NK-92 (cell line): ENCODE data around the gene DDRGK1.
"Not testable (repeated sequence)": the region's sequence is repeated elsewhere in the genome, so short reads cannot be mapped to it uniquely, and the experiment has no call there.

Source experiments
- DNase-seq: peaks from one replicate; lab custom pipeline; 2025; ENCODE audit not compliant: unreplicated experiment; lab: John Stamatoyannopoulos, UW

The DDRGK1 gene

DNA sequence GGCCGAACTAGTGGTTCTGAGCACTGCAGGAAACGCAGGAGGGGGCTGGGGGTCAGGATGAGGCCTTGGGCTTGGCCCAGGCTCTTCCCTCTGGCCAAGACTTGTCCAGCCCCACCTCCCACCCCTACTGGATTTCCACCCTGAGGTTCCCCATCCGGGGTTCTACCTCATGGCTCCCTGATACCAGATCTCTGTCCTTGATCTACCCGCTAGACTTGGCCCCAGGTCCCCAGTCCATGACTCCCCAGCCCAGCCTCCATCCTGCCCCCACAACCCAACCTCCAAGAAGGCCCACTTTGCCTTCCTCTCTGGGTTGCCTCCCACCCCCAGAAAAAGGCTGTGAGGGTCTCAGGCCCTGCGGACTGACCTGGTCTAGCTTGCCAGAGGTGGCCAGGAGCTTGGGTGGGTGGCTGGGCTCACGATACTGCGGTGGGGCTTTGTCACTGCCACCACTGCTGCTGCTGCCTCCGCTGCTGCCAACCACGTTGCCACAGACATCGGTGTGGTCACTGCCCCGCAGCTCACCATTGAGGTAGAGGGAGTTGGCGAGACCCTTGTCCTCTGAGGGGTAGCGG, 38.1 kb downstream of the DDRGK1 start:
- DNase-seq: no peak

DNA sequence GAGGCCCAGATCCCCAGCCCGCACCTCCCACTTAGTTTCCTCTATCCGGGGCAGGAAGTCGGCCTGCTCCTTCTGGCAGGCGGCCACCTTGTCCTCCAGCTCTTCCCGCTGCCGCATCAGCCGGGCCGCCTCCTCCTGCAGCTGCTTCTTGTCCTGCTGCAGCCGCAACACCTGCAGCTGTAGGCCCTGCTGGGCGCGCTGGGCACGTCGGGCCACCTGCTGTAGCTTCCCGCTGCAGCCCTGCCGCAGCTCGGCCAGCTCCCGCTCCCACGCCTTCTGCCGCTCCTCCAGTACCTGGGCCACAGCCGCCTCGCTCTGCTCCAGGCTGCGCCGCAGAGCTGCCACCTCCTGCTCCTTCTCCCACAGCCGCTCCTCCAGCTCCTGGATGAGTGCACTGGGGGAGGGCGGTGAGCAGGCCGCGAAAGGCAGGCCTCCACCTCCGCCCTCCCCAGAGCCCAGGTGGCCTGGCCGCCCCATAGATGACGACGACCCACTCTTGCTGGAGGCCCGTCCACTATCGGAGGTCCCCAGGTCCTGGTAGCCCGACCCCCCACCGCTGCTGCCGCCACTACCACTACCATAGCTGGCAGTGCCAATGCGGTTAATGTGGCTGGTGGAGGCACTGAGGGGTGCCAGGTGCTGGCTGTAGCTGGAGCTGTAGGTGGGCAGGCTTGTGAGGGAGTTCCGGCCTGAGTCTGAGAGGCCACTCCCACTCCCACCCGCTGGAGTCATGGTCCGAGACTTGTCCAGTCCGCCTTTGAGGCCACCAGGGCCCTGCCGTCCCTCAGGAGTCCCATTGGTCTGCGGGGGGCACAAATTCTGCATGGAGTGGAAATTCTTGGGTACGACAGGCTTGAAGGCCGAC, 38.8 kb downstream of the DDRGK1 start:
- DNase-seq: no peak

DNA sequence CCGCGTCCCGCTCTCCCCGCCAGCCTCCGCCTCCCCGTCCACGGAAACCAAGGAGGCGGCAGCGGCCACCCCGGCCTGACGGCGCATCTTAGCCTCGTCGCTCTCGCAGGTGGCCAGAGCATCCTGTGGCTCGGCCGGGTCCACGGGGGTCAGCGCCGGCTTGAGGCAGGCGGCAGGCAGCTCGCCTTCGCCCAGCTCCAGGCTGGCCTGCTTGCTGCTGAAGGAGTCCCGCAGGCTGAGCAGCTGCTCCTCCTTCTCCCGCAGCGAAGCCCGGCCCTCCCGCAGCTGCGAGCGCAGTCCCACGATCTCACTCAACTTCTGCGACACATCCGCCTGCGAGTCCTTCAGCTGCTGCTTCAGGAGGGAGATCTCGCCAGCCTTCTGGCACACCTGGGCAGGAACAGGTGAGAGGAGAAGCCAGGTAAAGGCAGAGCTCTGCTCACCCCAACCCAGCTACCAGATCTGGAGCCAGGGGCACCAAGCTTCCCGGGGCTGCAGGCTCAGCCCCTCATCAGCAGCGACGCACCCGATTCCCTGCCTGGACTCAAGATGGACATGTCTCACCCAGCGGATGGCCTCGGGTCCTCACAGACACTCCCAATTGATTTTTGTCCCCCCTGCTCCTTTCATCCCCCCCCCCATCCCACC, 39.6 kb downstream of the DDRGK1 start:
- no peak for DNase-seq

DNA sequence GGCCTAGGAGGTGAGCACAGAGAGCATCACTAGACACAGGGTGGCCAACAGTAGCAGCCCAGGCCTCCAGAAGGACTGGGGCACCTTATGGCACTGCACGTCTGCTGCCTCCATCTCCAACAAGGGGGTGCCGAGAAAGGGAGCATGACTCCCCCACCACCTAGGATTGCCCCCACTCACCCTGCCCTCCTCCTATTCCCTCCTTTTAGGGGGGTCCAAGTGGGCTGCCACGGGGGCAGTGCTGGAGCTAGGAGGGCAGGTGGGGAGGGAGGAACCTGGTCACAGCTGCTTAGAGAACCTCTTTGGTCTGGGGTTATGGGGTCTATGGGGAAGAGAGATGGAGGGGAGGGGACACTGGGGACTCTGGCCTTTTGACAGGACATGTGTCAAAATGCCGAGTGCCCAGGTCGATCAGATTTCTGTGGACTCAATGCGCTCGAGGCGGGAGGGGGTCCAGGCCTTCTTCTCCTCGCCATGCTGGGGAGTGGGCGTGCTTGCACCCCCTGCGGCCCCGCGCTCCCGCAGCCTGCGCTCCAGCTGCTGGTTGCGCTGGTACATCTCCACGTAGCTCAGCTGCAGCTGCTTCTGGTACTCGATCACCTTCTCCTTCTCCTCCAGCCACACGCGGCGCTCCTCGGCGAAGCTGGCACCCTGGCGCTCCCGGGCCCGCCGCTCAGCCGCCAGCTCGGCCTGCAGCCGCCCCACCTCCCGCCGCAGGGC, 40.3 kb downstream of the DDRGK1 start:
- DNase-seq: no peak

DNA sequence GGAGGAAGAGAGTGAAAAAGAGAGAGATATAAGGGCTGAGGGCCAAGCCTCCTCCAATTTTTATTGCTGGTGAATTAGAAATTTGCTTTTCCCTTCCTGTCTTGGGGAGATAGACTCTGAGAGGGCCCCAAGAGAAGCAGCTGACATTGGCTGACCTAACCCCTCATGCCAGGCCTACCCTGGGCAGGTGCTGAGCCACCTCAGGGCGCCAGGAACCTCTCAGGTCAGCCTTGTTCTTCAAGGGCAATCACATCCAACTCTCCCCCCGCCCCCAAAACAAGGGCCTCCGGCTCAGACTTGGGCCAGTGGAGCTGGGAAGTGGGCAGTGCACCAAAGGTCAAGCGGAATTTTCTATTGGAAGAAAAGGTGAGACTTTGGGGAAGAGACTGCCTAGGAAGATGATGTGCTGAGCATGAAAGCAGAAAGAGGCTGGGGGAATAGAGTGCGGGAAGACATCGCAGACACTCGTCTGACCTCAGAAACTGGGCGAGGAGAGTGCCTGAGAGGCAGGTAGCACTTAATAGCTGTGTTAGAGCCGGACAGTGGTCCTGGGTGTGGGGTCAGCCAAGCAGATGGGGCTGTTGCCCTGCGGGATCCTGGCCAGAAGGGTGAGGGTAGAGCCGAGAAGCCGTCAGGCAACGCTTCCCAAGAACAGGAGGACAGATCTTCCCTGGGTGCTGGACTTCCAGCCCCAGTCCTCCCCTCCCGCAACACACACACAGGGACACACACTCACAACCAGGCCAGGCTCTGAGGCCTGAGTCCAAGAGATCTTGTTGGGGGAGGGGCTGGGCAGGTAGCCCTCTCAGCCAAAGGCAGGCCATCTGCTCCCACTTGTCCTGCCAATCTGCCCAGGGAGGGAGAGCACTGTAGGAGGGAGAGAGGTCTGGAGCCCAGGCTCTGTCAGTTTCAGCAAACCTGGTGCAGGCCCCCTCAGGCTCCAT, 41.1 kb downstream of the DDRGK1 start:
- DNase-seq: no peak

DNA sequence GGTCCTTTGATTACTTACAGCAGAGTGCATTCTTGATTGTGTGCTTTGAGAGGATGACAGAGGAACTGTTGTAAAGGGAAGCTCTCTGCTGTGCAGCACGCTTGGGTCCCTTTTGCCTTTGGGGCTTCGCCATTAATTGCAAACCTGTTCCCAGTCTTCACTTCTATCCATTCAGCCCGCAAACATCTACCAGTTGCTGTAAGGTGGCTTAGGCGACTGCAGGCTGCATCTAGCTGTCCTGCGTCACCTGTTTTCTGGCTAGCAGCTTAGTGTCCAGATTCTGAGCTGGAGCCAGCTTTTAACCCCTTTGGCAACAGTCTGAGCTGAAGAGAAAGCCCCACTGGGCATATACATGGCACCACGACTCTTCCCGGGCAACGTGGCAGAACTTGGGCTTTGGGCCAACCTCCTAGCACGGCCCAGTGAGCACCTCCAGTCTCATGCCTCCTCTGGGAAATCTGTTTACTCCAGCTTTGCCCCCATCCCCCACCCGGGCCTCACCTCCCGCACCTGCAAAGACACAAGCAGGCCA, 42.3 kb downstream of the DDRGK1 start:
- DNase-seq: no peak

DNA sequence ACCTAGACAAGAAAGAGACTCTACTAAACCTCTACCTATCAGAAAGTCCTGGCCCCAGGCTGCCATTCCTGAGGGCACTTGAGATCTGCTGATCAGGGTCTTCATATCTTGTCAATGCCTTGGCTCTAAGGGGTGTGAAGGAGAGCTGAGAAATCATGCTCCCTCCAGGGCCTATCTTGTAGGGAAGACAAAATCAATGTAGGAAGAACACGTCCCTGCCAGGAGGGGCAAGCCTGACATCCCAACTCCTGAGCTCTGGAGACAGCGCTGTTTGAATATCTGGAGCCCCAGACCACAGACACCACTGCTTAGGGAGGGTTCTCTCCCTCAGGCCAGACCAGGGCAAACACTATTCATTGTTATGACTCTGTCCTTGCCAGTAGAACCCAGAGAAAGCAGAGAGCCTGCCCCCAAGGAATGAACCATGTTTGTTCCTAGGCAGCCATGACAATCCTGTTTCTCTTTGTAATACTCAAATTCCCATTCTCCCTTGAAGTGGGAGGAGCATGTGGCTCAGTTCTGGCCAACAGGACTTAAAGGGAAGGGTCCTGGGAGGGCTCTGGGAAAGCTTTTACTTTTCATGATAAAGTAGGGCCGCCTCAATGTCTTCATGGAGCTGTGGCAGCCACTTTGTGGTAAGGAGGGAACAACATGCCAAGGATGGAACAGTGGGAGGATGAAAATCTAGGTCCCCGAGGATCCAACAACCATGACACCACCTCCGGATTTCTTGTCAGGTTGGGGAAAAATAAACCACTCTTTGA, 43.0 kb downstream of the DDRGK1 start:
- DNase-seq: no peak

DNA sequence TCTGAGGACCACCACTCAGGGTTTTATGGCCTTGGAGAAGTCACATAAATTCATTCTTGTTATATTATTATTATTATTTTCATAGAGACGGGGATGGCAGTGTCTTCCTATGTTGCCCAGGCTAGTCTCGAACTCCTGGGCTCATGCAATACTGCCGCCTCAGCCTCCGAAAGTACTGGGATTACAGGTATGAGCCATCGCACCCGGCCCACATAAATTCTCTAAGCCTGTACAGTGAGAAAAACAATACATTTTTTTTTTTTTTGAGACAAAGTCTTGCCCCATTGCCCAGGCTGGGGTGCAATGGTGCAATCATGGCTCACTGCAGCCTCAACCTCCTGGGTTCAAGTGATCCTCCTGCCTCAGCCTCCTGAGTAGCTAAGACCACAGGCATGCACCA, 44.1 kb downstream of the DDRGK1 start:
- no peak for DNase-seq

DNA sequence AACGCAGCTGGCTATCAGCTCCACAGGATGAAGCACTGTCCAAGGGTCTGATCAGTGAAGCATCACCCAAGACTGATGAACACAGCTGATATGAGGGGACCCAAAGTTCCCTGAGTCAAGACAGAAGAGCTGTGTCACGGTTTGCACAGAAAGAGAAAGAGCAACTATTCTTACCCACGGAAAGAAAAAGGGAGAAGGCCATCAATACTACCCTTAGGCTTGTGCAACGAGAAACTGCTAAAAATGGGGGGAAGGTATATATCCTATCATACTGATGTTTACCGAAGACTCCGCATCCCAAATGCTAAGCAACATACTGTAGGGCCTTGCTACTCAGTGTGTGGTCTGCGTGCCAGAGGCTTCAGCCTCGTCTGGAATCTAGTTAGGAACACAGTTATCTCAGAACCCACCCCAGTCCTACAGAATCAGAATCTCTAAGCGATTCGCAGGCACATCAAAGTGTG, 45.5 kb downstream of the DDRGK1 start:
- no peak for DNase-seq

DNA sequence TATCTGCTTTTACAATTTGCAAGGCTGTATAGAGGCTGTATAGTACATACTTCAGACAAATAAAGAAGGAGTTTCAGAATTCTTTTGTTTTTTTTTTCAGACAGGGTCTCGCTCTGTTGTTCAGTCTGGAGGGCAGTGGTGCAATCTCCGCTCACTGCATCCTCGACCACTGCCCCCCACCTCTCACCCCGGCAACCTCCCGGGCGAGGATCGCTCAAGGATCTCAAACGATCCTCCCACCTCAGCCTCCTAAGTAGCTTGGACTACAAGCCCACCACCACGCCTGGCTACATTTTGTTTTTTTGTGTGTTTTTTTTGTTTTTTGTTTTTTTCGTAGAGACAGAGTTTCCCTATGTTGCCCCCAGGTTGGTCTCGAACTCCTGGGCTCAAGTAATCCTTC, 46.7 kb downstream of the DDRGK1 start:
- DNase-seq: no peak

DNA sequence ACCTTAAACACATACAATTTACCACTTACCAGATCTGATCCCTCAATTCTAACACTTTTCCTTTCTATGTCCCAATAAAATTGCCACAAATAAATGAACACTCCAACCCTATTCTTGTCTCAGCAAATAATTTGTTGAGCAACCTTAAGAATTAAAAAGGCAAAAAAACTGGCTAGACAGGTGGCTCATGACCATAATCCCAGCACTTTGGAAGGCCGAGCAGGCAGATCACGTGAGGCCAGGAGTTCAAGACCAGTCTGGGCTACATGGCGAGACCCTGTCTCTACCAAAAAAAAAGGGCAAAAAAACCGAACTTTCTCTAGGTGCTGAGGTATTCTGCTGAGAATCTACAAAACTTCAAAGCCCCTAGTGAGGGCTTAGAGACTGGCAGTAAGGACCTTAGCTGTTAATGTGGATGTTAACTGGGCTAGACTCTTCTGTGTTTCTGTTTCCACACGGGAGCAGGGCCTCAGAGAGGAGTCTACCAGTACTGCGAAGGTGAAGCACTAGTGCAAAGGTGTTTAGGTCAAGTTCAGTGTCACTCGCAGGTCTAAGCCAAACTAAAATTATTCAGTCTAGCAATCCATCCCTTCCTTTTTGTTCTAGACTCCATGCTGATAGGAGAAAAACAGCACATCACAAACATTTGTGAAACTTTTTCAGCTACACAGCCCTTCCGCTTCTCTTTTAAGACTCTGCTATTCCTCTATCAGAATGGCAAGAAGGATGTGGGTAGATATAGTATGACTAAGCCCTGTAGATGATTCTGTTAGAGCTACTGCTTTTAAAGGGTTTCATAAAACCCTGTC, 47.5 kb downstream of the DDRGK1 start:
- DNase-seq: no peak

DNA sequence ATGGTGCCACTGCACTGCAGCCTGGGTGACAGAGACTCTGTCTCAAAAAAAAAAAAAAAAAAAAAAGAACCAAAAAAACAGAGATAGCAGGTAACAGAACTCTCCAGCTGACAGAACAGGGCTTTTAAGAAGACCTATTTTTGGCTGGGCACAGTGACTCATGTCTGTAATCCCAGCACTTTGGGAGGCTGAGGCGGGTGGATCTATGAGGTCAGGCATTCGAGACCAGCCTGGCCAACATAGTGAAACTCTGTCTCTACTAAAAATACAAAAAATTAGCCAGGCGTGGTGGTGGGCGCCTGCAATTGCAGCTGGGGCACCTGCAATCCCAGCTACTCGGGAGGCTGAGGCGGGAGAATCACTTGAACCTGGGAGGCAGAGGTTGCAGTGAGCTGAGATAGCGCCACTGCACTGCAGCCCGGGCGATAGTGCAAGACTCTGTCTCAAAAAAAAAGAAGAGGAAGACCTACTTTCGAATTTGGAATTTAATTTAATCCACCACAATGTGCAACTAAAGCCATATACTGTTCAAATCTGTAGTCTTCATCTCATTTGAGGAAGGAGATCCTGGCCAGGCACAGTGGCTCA, 52.3 kb downstream of the DDRGK1 start:
- not testable (repeated sequence) for DNase-seq

DNA sequence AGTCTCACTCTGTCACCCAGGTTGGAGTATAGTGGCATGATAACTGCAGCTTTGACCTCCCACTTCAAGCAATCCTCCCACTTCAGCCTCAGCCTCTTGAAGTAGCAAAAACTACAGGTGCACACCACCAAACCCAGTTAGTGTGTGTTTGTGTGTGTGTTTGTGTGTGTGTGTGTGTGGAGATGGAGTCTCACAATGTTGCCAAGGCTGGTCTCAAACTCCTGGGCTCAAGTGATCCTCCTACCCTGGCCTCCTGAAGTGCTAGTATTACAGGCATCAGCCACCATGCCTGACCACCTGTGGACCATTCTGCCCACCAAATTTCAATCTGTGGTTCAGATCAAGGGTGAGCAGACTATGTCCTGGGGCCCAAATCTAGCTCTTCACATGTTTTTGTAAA, 53.6 kb downstream of the DDRGK1 start:
- DNase-seq: no peak

DNA sequence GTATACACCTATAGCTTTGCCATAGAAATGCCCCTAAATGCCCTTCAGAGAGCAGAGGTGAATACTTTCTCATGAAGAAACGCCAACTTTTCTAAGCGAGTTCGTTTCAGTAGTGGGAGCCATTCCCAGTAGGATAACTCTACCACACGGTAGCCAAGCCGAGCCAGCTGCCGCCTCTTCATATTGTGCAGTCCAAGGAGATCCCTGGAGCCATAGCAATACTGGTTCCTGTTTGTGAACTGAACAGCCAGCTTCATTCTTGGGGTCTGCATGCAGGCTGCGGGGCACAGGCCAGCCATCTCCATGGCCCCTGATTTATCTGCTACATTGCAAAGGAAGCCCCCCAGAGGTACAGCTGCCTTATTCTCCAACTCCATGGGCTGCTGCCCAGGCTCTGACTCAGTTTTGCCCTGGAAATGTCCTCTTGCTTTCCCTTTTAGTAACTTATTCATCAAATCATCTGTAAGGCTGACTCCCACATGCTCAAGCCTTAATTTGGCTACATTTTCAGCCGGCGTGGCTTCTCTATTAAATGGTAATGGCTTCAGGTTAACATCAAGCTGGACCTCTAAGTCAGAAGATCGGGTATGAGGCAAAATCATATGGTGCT, 57.6 kb downstream of the DDRGK1 start:
- DNase-seq: no peak

DNA sequence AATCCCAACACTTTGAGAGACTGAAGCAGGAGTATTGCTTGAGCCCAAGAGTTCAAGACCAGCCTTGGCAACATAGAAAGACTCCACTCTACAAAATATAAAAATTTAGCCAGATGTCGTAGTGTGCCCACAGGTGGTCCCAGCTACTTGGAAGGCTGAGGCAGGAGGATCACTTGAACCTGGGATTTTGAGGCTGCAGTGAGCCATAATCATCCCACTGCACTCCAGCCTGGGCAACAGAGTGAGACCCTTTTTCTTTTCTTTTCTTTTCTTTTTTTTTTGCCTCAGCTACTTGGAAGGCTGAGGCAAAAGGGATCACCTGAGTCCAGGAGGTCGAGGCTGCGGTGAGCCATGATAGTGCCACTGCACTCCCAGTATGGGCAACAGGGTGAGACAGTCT, 62.7 kb downstream of the DDRGK1 start:
- no peak for DNase-seq
